K562 (cell line): Measurements from ENCODE around the gene PLA2G4A.

Source experiments
- GABPA ChIP-seq: fragments of 200-800 bp; sonication (Bioruptor generic); conservative IDR thresholded peaks from 2 replicates; pipeline ENCODE4 v1.6.1; 2016; ENCODE audit warnings: low read depth, missing genetic modification characterization, missing compliant biosample characterization
- HNRNPLL ChIP-seq: fragments of 200-400 bp; formaldehyde crosslinking; IDR thresholded peaks from 2 replicates; pipeline ENCODE4 v1.6.1; 2017; ENCODE audit warnings: low read length, low read depth, mild to moderate bottlenecking; ENCODE audit not compliant: poor library complexity, severe bottlenecking
- MCM3 ChIP-seq: fragments of 450-650 bp; IDR thresholded peaks from 2 replicates; pipeline ENCODE4 v1.6.1; 2016
- MYNN ChIP-seq, 2 experiments: sonication (generic); formaldehyde crosslinking in 1 of 2; IDR thresholded peaks; 2 replicates each; pipeline versions ENCODE4 v1.5.0 to v1.6.1; 2016 to 2020; ENCODE audit warnings: antibody characterized with exemption in 1 of 2, missing genetic modification reagents in 1 of 2
- POLR2A ChIP-seq: fragments of 450-650 bp; conservative IDR thresholded peaks from 2 replicates; pipeline ENCODE4 v1.6.1; 2016
- ZBTB1 ChIP-seq: sonication (generic); formaldehyde crosslinking; IDR thresholded peaks from 2 replicates; pipeline ENCODE4 v1.8.1; 2023; ENCODE audit warnings: missing genetic modification reagents, low read depth, mild to moderate bottlenecking, borderline replicate concordance
- ZC3H11A ChIP-seq: IDR thresholded peaks from 2 replicates; pipeline ENCODE4 v1.6.1; 2012; ENCODE audit warnings: low read depth, low read length, improper control_type of control experiment
- ZNF354B ChIP-seq: fragments of 250-450 bp; sonication (Bioruptor Pico); IDR thresholded peaks from 2 replicates; pipeline ENCODE4 v1.4.0; 2020
- TF ChIP-seq, protein P1 (sequence below): fragments of 450-650 bp; IDR thresholded peaks from 2 replicates; pipeline ENCODE4 v1.6.1; 2017; ENCODE audit warnings: antibody characterized with exemption, mild to moderate bottlenecking

DNA sequence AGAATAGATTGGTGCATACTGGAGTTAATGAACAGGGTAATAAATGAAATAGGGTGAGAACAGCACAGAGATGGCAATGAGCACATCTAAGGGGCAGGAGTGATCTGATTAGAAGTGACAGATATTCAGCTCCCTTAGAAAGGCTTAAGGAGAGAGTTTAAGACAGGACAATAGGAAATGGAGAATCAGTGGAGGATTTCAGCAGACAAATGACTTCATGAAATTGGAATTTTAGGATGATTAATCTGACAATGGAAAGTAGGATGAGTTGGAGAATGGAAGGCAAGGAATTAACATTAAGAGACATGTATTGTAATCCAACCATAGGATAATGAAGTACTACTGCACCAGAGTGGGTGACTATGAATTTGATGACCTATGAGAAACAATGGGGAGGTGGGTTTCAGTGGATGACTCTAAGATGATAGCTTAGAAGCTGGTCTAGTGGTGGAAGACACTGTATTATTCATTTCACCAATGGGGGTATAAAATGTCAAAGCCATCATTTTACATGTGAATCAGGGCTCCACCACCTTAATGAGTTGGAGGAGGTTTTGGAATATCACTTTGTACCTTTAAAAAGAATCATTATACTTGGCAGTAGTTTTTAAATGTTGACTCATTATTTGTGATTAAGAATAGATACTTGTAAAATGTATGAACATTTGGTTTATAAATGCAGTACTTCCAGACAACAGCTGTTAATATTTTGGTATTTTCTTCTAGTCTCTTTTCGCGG is 139.1 kb downstream of the PLA2G4A start:
- no peak for TF ChIP-seq HNRNPLL
- no peak for TF ChIP-seq ZBTB1 (CRISPR knock-in tag)
- TF ChIP-seq GABPA (tag) = no peak
- TF ChIP-seq, protein P1, sequence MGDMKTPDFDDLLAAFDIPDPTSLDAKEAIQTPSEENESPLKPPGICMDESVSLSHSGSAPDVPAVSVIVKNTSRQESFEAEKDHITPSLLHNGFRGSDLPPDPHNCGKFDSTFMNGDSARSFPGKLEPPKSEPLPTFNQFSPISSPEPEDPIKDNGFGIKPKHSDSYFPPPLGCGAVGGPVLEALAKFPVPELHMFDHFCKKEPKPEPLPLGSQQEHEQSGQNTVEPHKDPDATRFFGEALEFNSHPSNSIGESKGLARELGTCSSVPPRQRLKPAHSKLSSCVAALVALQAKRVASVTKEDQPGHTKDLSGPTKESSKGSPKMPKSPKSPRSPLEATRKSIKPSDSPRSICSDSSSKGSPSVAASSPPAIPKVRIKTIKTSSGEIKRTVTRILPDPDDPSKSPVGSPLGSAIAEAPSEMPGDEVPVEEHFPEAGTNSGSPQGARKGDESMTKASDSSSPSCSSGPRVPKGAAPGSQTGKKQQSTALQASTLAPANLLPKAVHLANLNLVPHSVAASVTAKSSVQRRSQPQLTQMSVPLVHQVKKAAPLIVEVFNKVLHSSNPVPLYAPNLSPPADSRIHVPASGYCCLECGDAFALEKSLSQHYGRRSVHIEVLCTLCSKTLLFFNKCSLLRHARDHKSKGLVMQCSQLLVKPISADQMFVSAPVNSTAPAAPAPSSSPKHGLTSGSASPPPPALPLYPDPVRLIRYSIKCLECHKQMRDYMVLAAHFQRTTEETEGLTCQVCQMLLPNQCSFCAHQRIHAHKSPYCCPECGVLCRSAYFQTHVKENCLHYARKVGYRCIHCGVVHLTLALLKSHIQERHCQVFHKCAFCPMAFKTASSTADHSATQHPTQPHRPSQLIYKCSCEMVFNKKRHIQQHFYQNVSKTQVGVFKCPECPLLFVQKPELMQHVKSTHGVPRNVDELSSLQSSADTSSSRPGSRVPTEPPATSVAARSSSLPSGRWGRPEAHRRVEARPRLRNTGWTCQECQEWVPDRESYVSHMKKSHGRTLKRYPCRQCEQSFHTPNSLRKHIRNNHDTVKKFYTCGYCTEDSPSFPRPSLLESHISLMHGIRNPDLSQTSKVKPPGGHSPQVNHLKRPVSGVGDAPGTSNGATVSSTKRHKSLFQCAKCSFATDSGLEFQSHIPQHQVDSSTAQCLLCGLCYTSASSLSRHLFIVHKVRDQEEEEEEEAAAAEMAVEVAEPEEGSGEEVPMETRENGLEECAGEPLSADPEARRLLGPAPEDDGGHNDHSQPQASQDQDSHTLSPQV = no peak
- TF ChIP-seq ZNF354B (CRISPR knock-in tag) = no peak
- TF ChIP-seq POLR2A = no peak
- no peak for TF ChIP-seq ZC3H11A
- no peak for TF ChIP-seq MYNN (IDR thresholded peaks at IDR 0.05)
- no peak for TF ChIP-seq MYNN (CRISPR knock-in tag; IDR thresholded peaks at IDR 0.05)
- TF ChIP-seq MCM3 = no peak
